WERI-Rb-1 (cell line): ENCODE results near the gene F8.

Source experiments
- DNase-seq: peaks from one replicate; pipeline ENCODE4 v3.0.0-alpha.2; 2020
- H3K27ac ChIP-seq: fragments of 250-450 bp; sonication (Bioruptor Pico); 2 replicates; pipeline ENCODE4 v1.5.1; 2020; ENCODE audit warnings: mild to moderate bottlenecking, moderate library complexity
- H3K27me3 ChIP-seq: fragments of 250-450 bp; sonication (Bioruptor Pico); 2 replicates; pipeline ENCODE4 v1.5.1; 2021; ENCODE audit warnings: mild to moderate bottlenecking, low read depth, moderate library complexity; ENCODE audit not compliant: insufficient read depth, severe bottlenecking
- H3K36me3 ChIP-seq: fragments of 250-450 bp; sonication (Bioruptor Pico); 2 replicates; pipeline ENCODE4 v1.5.1; 2020; ENCODE audit warnings: mild to moderate bottlenecking, moderate library complexity
- H3K4me3 ChIP-seq: 2 replicates; pipeline ENCODE4 v1.5.1; 2011; ENCODE audit warnings: low read depth, mild to moderate bottlenecking, control low read depth, low read length
- H3K9me3 ChIP-seq: fragments of 250-450 bp; sonication (Bioruptor Pico); 2 replicates; pipeline ENCODE4 v1.5.1; 2021; ENCODE audit warnings: mild to moderate bottlenecking, moderate library complexity; ENCODE audit not compliant: severe bottlenecking
- CTCF ChIP-seq: IDR thresholded peaks from 2 replicates; pipeline ENCODE4 v1.5.1; 2011; ENCODE audit warnings: low read depth, mild to moderate bottlenecking, control low read depth, inconsistent platforms, low read length

F8 gene

GRCh38 chrX:154799556-154800348 is 222.8 kb downstream of the F8 start:
- H3K9me3 ChIP-seq = no peaks in the 10 kb centered on the region
- DNase-seq = no peak
- H3K27ac ChIP-seq = peak overlapping the region; percentile 5; the same call in 1 of the 2 replicates
- peaks cover 2% of the 10 kb centered on the region for H3K27me3 ChIP-seq
- H3K36me3 ChIP-seq = no peaks in the 10 kb centered on the region; the same call in 1 of the 2 replicates
- no peak for TF ChIP-seq CTCF
- H3K4me3 ChIP-seq = no peak overlapping the region

DNA sequence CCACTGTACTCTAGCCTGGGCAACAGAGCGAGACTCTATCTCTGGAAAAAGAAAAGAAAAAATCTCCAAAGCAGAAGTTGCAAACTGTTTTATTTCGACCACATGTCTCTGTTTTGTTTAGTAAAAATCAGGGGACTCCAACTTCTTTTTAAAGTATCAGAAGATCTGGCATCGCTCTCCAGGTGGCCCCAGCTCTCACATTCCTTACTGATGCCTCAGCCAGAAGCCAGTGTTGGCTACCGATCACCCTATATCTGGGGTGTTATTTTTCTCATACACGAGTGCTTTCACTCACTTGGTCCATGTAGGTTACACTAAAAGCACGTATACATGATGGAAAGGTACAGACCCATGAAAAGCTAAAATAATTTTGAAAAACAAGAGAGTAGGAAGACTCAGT is 225.5 kb downstream of the F8 start:
- TF ChIP-seq CTCF = no peak
- Histone ChIP-seq H3K4me3 (no peak overlapping the region), H3K36me3 (no peaks in the 10 kb centered on the region), H3K27ac (no peak overlapping the region), H3K9me3 (no peaks in the 10 kb centered on the region), H3K27me3 (peaks cover 2% of the 10 kb centered on the region)
- DNase-seq = no peak

DNA sequence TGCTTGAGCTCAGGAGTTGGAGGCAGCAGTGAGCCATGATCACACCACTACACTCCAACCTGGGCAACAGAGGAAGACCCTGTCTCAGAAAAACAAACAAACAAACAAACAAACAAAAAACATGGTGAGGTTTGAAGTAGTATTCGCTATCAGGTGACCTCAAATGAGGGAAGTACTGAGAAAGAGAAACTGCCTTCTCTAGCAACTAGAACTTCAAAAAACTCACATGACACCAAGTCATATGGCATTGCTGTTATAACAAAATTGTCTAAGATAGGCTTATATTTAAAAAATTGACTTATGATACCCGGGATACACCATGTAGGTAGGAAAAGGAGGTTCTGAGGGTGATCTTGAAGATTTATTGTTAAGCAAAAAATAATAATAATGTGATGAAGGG is 227.5 kb downstream of the F8 start:
- H3K4me3 ChIP-seq = no peak overlapping the region
- no peaks in the 10 kb centered on the region for H3K9me3 ChIP-seq
- no peak for TF ChIP-seq CTCF
- H3K27me3 ChIP-seq = no peaks in the 10 kb centered on the region
- DNase-seq = no peak
- no peak overlapping the region for H3K27ac ChIP-seq
- H3K36me3 ChIP-seq = no peaks in the 10 kb centered on the region

DNA sequence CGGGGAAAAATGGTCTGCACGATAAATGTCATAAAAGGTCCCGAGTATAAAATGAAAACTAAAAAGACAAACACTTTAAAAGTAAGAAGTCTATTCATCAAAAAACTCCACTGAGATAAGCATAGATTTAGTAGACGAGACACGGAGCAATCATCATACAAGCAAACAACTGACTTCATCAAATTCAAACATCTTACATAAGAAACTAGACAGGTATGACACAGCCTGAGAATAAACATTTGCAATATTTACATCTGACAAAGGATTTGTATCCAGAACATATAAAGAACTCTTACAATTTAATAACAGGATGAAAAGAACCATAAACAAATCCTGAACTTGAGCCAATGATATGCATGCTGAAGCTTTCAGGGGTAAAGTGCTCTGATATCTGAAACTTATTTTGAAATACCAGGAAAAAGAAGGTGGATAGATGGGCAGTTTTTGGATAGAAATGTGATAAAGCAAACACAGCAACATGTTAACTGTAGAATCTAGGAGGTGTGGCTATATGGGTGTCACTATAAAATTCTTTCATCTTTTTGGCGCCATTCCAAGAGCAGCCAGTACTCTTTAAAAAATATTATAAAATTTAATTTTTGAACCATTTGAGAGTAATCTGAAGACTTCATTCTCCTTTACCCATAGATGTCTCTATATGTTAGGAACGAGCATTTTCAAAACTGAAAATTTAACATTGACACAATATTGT is 229.3 kb downstream of the F8 start:
- no peak overlapping the region for H3K4me3 ChIP-seq
- no peaks in the 10 kb centered on the region for H3K9me3 ChIP-seq
- no peaks in the 10 kb centered on the region for H3K27me3 ChIP-seq
- no peak overlapping the region for H3K27ac ChIP-seq
- no peak for DNase-seq
- TF ChIP-seq CTCF = no peak
- H3K36me3 ChIP-seq = no peaks in the 10 kb centered on the region; the same call in 1 of the 2 replicates

DNA sequence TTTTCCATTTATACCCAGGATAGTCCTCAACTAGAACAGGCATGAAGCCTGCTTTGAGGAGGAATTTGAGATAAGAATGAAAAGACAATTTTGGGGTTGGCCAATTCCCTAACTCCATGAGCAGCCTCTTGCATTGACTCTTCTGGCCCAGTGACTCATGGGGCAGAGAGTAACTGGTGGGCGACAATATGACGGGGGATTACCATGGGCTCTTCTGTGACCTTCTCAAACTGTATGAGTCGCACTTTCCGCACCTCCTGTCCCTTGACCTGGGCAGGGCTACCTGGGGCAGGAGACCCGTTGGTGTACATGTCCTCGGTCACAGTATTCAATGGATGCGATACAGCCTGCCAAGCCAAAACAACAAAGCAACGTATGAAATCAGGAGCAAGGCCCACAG is 230.6 kb downstream of the F8 start:
- Histone ChIP-seq H3K36me3 (no peaks in the 10 kb centered on the region; the same call in 1 of the 2 replicates), H3K4me3 (no peak overlapping the region), H3K9me3 (no peaks in the 10 kb centered on the region), H3K27ac (no peak overlapping the region), H3K27me3 (no peaks in the 10 kb centered on the region)
- DNase-seq = no peak
- TF ChIP-seq CTCF = no peak
